Fibroblast of skin of back (primary cell): ENCODE data around the gene KLK12.

ENCODE experiments used
- DNase-seq: peaks from one replicate; pipeline ENCODE4 v3.0.0-alpha.2; 2013

The KLK12 gene

GRCh38 chr19:51047031-51047335, 12.2 kb upstream of the KLK12 start:
- DNase-seq: no peak

- DNase-seq: no peak
Observed at GRCh38 chr19:51044327-51044726, 9.5 kb upstream of the KLK12 start.

GRCh38 chr19:51043497-51043896, 8.7 kb upstream of the KLK12 start:
- no peak for DNase-seq

GRCh38 chr19:51040151-51040550, 5.3 kb upstream of the KLK12 start:
- DNase-seq: no peak

GRCh38 chr19:51036519-51036918, 1.7 kb upstream of the KLK12 start:
- DNase-seq: no peak

GRCh38 chr19:51031880-51032225, 2.9 kb downstream of the KLK12 start:
- DNase-seq: no peak

- no peak for DNase-seq
Observed at GRCh38 chr19:51031220-51031879, 3.5 kb downstream of the KLK12 start.

GRCh38 chr19:51030631-51031030, 4.2 kb downstream of the KLK12 start:
- DNase-seq: no peak

GRCh38 chr19:51029718-51030117, 5.1 kb downstream of the KLK12 start:
- no peak for DNase-seq

- DNase-seq: no peak
Observed at GRCh38 chr19:51027873-51028272, 6.9 kb downstream of the KLK12 start.

GRCh38 chr19:51027126-51027806, 7.5 kb downstream of the KLK12 start:
- DNase-seq: no peak

- no peak for DNase-seq
Observed at GRCh38 chr19:51026554-51026831, 8.3 kb downstream of the KLK12 start, which contains the start of gene KLK11. Gene KLK11, minus strand, starts transcription at chr19:51026616. Its CDS starts 985 bp downstream, at chr19:51025631.

- DNase-seq: no peak
Observed at GRCh38 chr19:51025809-51026553, 8.8 kb downstream of the KLK12 start.

GRCh38 chr19:51025401-51025800, 9.4 kb downstream of the KLK12 start:
- DNase-seq: no peak

GRCh38 chr19:51024924-51025323, 9.9 kb downstream of the KLK12 start:
- DNase-seq: no peak

- DNase-seq: no peak
Observed at GRCh38 chr19:51023946-51024345, 10.9 kb downstream of the KLK12 start.

- no peak for DNase-seq
Observed at GRCh38 chr19:51022526-51022925, 12.3 kb downstream of the KLK12 start.

- DNase-seq: peak; percentile 32
Observed at GRCh38 chr19:51020988-51021651, 13.7 kb downstream of the KLK12 start.

GRCh38 chr19:51019544-51019925, 15.3 kb downstream of the KLK12 start, which contains the start of gene KLK10:
Gene KLK10, minus strand, starts transcription at chr19:51019709. Its CDS starts 579 bp downstream, at chr19:51019130.
- no peak for DNase-seq

- DNase-seq: no peak
Observed at GRCh38 chr19:51018745-51019543, 15.9 kb downstream of the KLK12 start.

- peak; percentile 15 for DNase-seq
Observed at GRCh38 chr19:51016798-51017683, 17.8 kb downstream of the KLK12 start.
